ENCODE measurements around the gene KIF1A. TPM values are rescaled to one million over a fixed set of nuclear protein-coding genes. Genes with fewer than 3 reads are reported as not detected.

The KIF1A gene
- total and polyA plus RNA-seq, 7 experiments from 2014 or later = 0.24 TPM; not detected in 6

- Histone ChIP-seq H3K4me3 (ENCODE audit: low read length) (no peak overlapping the region), H3K36me3 (ENCODE audit: control insufficient read depth in 2 of 3, insufficient read depth in 3 of 3, low read length in 3 of 3) (no peaks in the 10 kb centered on the region), H3K9me3 (ENCODE audit: control insufficient read depth in 2 of 3, low read length in 3 of 3) (no peaks in the 10 kb centered on the region), H3K27ac (ENCODE audit: low read depth, low read length) (no peak overlapping the region), H3K4me1 (ENCODE audit: control insufficient read depth in 2 of 2, insufficient read depth in 2 of 2, low read length in 2 of 2) (no peaks in the 10 kb centered on the region), H3K27me3 (ENCODE audit: control insufficient read depth in 2 of 2, insufficient read depth in 2 of 2, low read length in 2 of 2) (no peaks in the 10 kb centered on the region)
- POLR2A ChIA-PET = no interaction called here
- intact Hi-C loops (cut with micrococcal nuclease) = no loop called here
- H3K27me3 Mint-ChIP-seq = peaks cover 0 to 21% (median 0%) of the 10 kb centered on the region in 5 donors
- CTCF ChIA-PET = interaction anchor here (0.5 to 2.5 kb wide), 2 partner anchors 10 to 169 kb away, joined by 3 to 7 read pairs; no protein-coding TSS in a partner anchor
- no peak for DNase-seq
- no peak overlapping the region for H3K27ac Mint-ChIP-seq
- H3K4me3 Mint-ChIP-seq = no peak overlapping the region
- H3K4me1 Mint-ChIP-seq = peaks cover 0 to 3% (median 0%) of the 10 kb centered on the region in 7 donors
- H3K9me3 Mint-ChIP-seq = no peaks in the 10 kb centered on the region
- no peaks in the 10 kb centered on the region for H3K36me3 Mint-ChIP-seq
- ATAC-seq = no peak
Measured at GRCh38 chr2:240861547-240861946, 41.5 kb upstream of the KIF1A start.

- Mint-ChIP-seq H3K4me3 (no peak overlapping the region), H3K4me1 (no peaks in the 10 kb centered on the region), H3K9me3 (peaks cover 0 to 14% (median 6%) of the 10 kb centered on the region in 11 donors), H3K27ac (no peak overlapping the region), H3K27me3 (peaks cover 0 to 14% (median 0%) of the 10 kb centered on the region in 5 donors), H3K36me3 (peaks cover 0 to 5% (median 0%) of the 10 kb centered on the region in 5 donors)
- Histone ChIP-seq H3K27me3 (ENCODE audit: control insufficient read depth in 2 of 2, insufficient read depth in 2 of 2, low read length in 2 of 2) (no peaks in the 10 kb centered on the region), H3K36me3 (ENCODE audit: control insufficient read depth in 2 of 3, insufficient read depth in 3 of 3, low read length in 3 of 3) (no peaks in the 10 kb centered on the region), H3K9me3 (ENCODE audit: control insufficient read depth in 2 of 3, low read length in 3 of 3) (peaks cover 0 to 8% (median 0%) of the 10 kb centered on the region in 3 experiments), H3K27ac (ENCODE audit: low read depth, low read length) (no peak overlapping the region), H3K4me1 (ENCODE audit: control insufficient read depth in 2 of 2, insufficient read depth in 2 of 2, low read length in 2 of 2) (no peaks in the 10 kb centered on the region), H3K4me3 (ENCODE audit: low read length) (no peak overlapping the region)
- intact Hi-C loops (cut with micrococcal nuclease) = no loop called here
- ATAC-seq (no peak), DNase-seq (no peak)
- ChIA-PET CTCF (no interaction called here), POLR2A (no interaction called here)
Measured at GRCh38 chr2:240858871-240859270, 38.9 kb upstream of the KIF1A start.

GRCh38 chr2:240858321-240858720, 38.3 kb upstream of the KIF1A start:
- Mint-ChIP-seq H3K27ac (no peak overlapping the region), H3K4me1 (no peaks in the 10 kb centered on the region), H3K27me3 (peaks cover 0 to 8% (median 0%) of the 10 kb centered on the region in 5 donors), H3K9me3 (peaks cover 0 to 18% (median 6%) of the 10 kb centered on the region in 11 donors), H3K4me3 (no peak overlapping the region), H3K36me3 (peaks cover 0 to 5% (median 0%) of the 10 kb centered on the region in 5 donors)
- ATAC-seq (no peak), DNase-seq (no peak)
- Histone ChIP-seq H3K4me1 (ENCODE audit: control insufficient read depth in 2 of 2, insufficient read depth in 2 of 2, low read length in 2 of 2) (no peaks in the 10 kb centered on the region), H3K36me3 (ENCODE audit: control insufficient read depth in 2 of 3, insufficient read depth in 3 of 3, low read length in 3 of 3) (no peaks in the 10 kb centered on the region), H3K27ac (ENCODE audit: low read depth, low read length) (no peak overlapping the region), H3K4me3 (ENCODE audit: low read length) (no peak overlapping the region), H3K9me3 (ENCODE audit: control insufficient read depth in 2 of 3, low read length in 3 of 3) (peaks cover 0 to 8% (median 0%) of the 10 kb centered on the region in 3 experiments), H3K27me3 (ENCODE audit: control insufficient read depth in 2 of 2, insufficient read depth in 2 of 2, low read length in 2 of 2) (no peaks in the 10 kb centered on the region)
- ChIA-PET CTCF (no interaction called here), POLR2A (no interaction called here)
- intact Hi-C loops (cut with micrococcal nuclease) = no loop called here

- CTCF ChIA-PET = no interaction called here
- Histone ChIP-seq H3K36me3 (ENCODE audit: control insufficient read depth in 2 of 3, insufficient read depth in 3 of 3, low read length in 3 of 3) (no peaks in the 10 kb centered on the region), H3K27me3 (ENCODE audit: control insufficient read depth in 2 of 2, insufficient read depth in 2 of 2, low read length in 2 of 2) (no peaks in the 10 kb centered on the region), H3K27ac (ENCODE audit: low read depth, low read length) (no peak overlapping the region), H3K9me3 (ENCODE audit: control insufficient read depth in 2 of 3, low read length in 3 of 3) (peaks cover 0 to 8% (median 0%) of the 10 kb centered on the region in 3 experiments), H3K4me3 (ENCODE audit: low read length) (no peak overlapping the region), H3K4me1 (ENCODE audit: control insufficient read depth in 2 of 2, insufficient read depth in 2 of 2, low read length in 2 of 2) (no peaks in the 10 kb centered on the region)
- intact Hi-C loops (cut with micrococcal nuclease) = no loop called here
- POLR2A ChIA-PET = no interaction called here
- no peak overlapping the region for H3K4me3 Mint-ChIP-seq
- no peak overlapping the region for H3K27ac Mint-ChIP-seq
- H3K36me3 Mint-ChIP-seq = peaks cover 0 to 5% (median 0%) of the 10 kb centered on the region in 5 donors
- H3K27me3 Mint-ChIP-seq = peaks cover 0 to 6% (median 2%) of the 10 kb centered on the region in 5 donors
- DNase-seq = no peak
- no peak for ATAC-seq
- H3K4me1 Mint-ChIP-seq = no peaks in the 10 kb centered on the region
- H3K9me3 Mint-ChIP-seq = peaks cover 0 to 18% (median 6%) of the 10 kb centered on the region in 11 donors
Measured at GRCh38 chr2:240857039-240858008, 37.3 kb upstream of the KIF1A start.

- ATAC-seq = no peak
- peaks cover 0 to 8% (median 3%) of the 10 kb centered on the region in 5 donors for H3K27me3 Mint-ChIP-seq
- H3K36me3 ChIP-seq (ENCODE audit: control insufficient read depth in 2 of 3, insufficient read depth in 3 of 3, low read length in 3 of 3) = no peaks in the 10 kb centered on the region
- no peak overlapping the region for H3K27ac ChIP-seq (ENCODE audit: low read depth, low read length)
- no peaks in the 10 kb centered on the region for H3K4me1 Mint-ChIP-seq
- no peak overlapping the region for H3K4me3 ChIP-seq (ENCODE audit: low read length)
- H3K4me3 Mint-ChIP-seq = no peak overlapping the region
- no peak for DNase-seq
- H3K9me3 ChIP-seq (ENCODE audit: control insufficient read depth in 2 of 3, low read length in 3 of 3) = peaks cover 0 to 8% (median 0%) of the 10 kb centered on the region in 3 experiments
- no peaks in the 10 kb centered on the region for H3K4me1 ChIP-seq (ENCODE audit: control insufficient read depth in 2 of 2, insufficient read depth in 2 of 2, low read length in 2 of 2)
- H3K27me3 ChIP-seq (ENCODE audit: control insufficient read depth in 2 of 2, insufficient read depth in 2 of 2, low read length in 2 of 2) = no peaks in the 10 kb centered on the region
- intact Hi-C loops (cut with micrococcal nuclease) = no loop called here
- no peak overlapping the region for H3K27ac Mint-ChIP-seq
- ChIA-PET POLR2A (no interaction called here), CTCF (no interaction called here)
- H3K36me3 Mint-ChIP-seq = peaks cover 0 to 5% (median 0%) of the 10 kb centered on the region in 5 donors
- H3K9me3 Mint-ChIP-seq = peaks cover 0 to 18% (median 6%) of the 10 kb centered on the region in 11 donors
Measured at GRCh38 chr2:240856151-240856980, 36.3 kb upstream of the KIF1A start.

- ChIA-PET CTCF (no interaction called here), POLR2A (no interaction called here)
- H3K36me3 ChIP-seq (ENCODE audit: control insufficient read depth in 2 of 3, insufficient read depth in 3 of 3, low read length in 3 of 3) = no peaks in the 10 kb centered on the region
- peaks cover 0 to 4% (median 0%) of the 10 kb centered on the region in 7 donors for H3K4me1 Mint-ChIP-seq
- peaks cover 0 to 5% (median 0%) of the 10 kb centered on the region in 5 donors for H3K36me3 Mint-ChIP-seq
- H3K27ac ChIP-seq (ENCODE audit: low read depth, low read length) = no peak overlapping the region
- no peak overlapping the region for H3K4me3 ChIP-seq (ENCODE audit: low read length)
- ATAC-seq (no peak), DNase-seq (no peak)
- no peak overlapping the region for H3K4me3 Mint-ChIP-seq
- H3K9me3 Mint-ChIP-seq = peaks cover 0 to 18% (median 6%) of the 10 kb centered on the region in 11 donors
- H3K4me1 ChIP-seq (ENCODE audit: control insufficient read depth in 2 of 2, insufficient read depth in 2 of 2, low read length in 2 of 2) = no peaks in the 10 kb centered on the region
- H3K27me3 Mint-ChIP-seq = peaks cover 0 to 8% (median 2%) of the 10 kb centered on the region in 5 donors
- H3K27me3 ChIP-seq (ENCODE audit: control insufficient read depth in 2 of 2, insufficient read depth in 2 of 2, low read length in 2 of 2) = no peaks in the 10 kb centered on the region
- H3K9me3 ChIP-seq (ENCODE audit: control insufficient read depth in 2 of 3, low read length in 3 of 3) = peaks cover 0 to 8% (median 0%) of the 10 kb centered on the region in 3 experiments
- no peak overlapping the region for H3K27ac Mint-ChIP-seq
- intact Hi-C loops (cut with micrococcal nuclease) = no loop called here
Measured at GRCh38 chr2:240855670-240856069, 35.7 kb upstream of the KIF1A start.
